ENCODE data around the gene TMED1.
"Not testable (repeated sequence)": the region's sequence is repeated elsewhere in the genome, so short reads cannot be mapped to it uniquely, and the experiment has no call there.

TMED1 gene, protein sequence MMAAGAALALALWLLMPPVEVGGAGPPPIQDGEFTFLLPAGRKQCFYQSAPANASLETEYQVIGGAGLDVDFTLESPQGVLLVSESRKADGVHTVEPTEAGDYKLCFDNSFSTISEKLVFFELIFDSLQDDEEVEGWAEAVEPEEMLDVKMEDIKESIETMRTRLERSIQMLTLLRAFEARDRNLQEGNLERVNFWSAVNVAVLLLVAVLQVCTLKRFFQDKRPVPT

DNA sequence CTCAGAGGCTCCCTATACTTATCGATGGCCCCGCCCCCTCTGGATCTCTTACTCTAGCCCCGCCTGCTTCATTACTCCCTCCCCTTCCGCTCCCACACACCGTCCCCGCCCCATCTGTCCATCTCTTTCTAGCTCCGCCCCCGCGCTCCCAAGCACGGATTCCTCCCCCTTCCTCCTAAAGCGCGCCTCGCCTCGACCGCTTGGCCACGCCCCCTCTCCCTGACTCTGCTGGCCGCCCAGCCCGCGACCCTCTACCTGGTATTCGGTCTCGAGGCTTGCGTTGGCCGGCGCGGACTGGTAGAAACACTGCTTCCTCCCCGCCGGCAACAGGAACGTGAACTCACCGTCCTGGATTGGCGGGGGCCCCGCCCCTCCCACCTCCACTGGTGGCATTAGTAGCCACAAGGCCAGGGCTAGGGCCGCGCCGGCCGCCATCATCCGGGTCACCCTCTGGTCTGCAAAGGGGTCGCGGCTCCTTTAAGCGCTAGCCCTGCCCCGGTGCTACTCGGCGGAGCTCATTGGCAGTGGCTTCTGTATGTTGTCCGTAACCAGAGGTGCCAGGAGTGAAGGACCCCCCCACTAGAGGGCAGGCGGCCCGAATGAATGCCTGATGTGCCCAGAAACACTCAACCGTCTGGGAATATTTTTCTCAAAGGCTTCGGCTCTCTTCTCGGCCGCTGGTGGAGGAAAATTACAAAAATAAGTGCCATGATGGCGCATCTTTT lies at the start of gene TMED1:
TSS of gene TMED1 (minus strand) at position 459 of the 725 bp plus-strand sequence. CDS start at position 438, 21 bp downstream.
- ATAC-seq (peak; percentile 91), DNase-seq (peak; percentile 99)

DNA sequence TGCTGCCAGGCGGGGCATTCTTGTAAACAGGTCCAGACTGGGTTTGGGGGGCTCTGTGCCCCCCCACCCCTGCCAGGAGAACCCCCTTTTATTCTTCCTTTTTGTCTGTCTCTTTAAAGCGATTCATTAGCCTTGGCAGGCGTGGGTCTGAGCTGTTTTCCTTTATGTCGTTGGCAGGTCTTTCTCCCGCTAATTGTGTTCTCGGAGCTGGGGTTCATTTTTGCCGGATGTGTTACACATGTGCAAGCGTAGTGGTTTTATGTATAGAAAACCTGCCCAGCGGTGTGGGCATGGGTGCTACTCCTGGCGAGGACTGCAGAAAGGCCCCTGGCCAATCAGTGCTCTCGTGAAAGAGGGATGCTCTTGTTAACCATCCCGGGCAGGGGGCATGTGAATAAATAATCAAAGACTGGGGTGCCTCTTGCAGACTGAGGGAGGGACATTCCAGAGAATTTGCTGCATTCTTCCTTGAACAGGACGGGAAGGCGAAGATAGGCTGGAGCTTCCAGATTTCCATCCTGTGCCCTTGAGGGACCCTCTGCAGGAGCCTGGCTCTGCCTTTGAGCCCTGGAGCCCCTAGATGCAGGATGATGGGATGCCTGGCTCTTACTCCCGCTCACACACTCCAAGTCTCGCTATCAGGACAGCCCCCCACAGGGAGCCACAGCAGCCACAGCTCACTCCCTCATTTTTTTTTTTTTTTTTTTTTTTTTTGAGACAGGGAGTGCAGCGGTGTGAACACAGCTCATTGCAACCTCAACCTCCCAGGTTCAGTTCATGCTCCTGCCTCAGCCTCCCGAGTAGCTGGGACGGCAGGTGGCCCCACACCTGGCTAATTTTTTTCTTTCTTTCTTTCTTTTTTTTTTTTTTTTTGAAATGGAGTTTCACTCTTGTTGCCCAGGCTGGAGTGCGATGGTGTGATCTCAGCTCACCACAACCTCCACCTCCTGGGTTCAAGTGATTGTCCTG lies 49.5 kb upstream of the TMED1 start:
- no peak for DNase-seq

DNA sequence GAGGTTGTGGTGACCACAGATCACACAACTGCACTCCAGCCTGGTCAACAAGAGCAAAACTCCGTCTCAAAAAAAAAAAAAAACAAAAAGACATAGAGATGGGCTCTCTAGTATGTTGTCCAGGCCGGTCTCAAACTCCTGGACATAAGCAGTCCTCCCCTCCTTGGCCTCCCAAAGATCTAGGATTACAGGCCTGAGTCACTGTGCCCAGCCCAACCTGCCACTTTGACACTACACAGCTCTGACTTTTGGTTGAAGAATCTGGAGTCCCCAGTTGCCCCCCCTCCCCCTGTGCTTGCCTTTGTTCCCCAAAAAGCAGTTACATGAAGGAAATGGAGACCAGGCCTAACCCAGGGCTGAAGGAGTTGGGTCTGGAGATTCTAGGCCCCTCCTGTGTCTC lies 48.3 kb upstream of the TMED1 start:
- ATAC-seq, result no peak
- no peak for DNase-seq

More for the DNA sequence above, 49.5 kb upstream of the TMED1 start:
- ATAC-seq, result no peak

DNA sequence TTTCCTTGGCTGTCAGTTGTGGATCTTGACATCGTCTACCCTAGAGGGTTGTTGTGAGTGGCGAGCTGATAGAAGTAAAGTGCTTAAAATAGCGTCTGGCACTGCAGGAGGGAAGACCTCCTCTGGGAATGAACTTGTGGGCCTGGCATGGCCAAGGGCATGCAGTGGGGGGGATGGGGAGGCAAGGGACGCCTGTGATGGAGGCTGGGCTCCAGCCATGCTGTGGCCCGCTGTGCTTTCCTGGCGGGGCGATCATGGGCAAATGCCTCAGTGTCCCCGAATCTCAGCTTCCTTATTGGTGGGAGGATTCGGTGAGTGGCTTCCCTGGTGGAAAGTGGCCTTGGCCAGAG lies 46.1 kb upstream of the TMED1 start:
- no peak for DNase-seq
- no peak for ATAC-seq

GRCh38 chr19:10881403-10882107 lies 45.5 kb upstream of the TMED1 start:
- no peak for ATAC-seq
- DNase-seq, result no peak

DNA sequence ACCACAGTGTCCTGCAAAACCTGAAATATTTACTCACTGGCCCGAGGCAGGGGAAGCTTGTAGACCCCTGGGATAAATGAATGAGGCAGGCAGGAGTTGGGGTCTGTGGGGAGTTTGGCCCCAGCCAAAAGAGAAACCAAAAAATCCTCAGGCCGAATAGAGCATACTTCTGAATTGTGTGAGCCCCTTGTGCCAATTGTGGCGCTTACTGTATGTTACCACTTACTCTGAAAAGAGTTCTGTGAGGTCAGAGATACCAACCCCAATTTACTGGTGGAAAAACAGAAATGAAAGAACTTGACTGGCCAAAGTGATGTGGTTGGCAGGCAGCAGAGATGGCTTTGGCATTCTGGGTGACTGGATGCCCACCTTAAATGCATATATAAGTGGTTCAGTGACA lies 42.2 kb upstream of the TMED1 start:
- DNase-seq (no peak), ATAC-seq (no peak)

DNA sequence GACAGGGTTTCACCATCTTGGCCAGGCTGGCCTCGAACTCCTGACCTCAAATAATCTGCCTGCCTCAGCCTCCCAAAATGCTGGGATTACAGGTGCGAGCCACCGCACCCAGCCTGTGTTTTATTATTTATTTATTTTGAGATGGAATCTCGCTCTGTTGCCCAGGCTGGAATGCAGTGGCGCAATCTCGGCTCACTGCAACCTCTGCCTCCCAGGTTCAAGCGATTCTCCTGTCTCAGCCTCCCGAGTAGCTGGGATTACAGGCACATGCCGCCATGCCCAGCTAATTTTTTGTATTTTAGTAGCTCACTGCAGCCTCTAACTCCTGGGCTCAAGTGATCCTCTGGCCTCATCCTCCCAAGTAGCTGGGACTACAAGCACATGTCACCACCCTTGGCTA lies 41.6 kb upstream of the TMED1 start:
- not testable (repeated sequence) for ATAC-seq, DNase-seq

- ATAC-seq (peak; percentile 38), DNase-seq (no peak)
These were observed 40.6 kb upstream of the TMED1 start for GRCh38 chr19:10876459-10877240.

DNA sequence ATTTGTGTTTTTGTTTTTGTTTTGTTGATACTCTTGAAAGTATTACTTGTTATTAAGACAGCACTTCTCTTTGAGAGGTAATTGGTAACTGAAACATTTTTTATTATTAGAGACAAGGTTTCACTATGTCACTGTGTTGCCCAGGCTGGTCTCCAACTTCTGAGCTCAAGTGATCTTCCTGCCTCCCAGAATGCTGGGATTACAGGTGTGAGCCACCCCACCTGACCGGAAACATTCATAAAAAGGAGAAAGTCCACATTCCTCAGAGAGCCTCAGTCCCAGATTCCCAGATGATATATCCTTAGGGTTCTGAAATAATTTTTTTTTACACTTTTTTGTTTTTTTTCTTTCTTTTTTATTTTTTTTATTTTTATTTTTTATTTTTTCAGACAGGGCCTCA lies 38.0 kb upstream of the TMED1 start:
- DNase-seq, result no peak
- ATAC-seq, result no peak

GRCh38 chr19:10872546-10873107 lies 36.6 kb upstream of the TMED1 start:
- ATAC-seq, result no peak

GRCh38 chr19:10871711-10872545 lies 35.9 kb upstream of the TMED1 start:
- DNase-seq (peak; percentile 51), ATAC-seq (no peak)

More at GRCh38 chr19:10872546-10873107, 36.6 kb upstream of the TMED1 start:
- DNase-seq, result no peak

DNA sequence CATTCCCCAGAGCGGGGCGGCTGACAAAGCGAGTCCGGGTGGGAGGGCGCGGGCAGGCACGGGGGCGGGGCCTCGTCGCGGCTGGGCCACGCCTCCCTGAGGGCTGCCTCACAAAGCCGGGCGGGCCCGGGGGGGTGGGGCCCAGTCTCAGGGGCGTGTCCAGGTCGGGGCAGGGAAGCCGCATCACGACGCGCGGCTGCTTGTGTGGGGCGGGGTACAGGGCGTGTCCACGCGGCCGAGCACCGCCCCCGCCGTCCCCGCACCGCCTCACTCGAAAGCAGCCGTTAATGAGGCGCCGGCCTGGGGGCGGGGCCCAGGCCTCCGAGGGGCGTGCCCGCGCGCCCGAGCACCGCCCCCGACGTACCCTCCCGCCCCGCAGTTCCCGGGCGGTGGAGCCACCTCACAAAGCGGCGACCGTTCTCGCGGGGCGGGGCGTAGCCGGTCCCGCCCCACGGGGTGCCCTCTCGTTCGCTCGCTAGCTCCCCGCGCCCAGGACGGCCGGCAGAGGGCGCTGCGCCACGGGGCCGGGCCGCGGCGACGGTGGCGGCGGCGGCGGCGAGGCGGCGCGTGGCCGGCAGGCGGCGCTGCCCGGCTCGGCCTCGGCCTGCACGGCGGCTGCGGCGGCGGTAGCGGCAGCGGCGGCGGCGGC lies 35.1 kb upstream of the TMED1 start, which contains the start of gene CARM1:
TSS of gene CARM1 (plus strand) at position 599 of the 649 bp plus-strand sequence. CDS start 150 bp downstream, outside the sequence.
- ATAC-seq (peak; percentile 90), DNase-seq (peak; percentile 99)

DNA sequence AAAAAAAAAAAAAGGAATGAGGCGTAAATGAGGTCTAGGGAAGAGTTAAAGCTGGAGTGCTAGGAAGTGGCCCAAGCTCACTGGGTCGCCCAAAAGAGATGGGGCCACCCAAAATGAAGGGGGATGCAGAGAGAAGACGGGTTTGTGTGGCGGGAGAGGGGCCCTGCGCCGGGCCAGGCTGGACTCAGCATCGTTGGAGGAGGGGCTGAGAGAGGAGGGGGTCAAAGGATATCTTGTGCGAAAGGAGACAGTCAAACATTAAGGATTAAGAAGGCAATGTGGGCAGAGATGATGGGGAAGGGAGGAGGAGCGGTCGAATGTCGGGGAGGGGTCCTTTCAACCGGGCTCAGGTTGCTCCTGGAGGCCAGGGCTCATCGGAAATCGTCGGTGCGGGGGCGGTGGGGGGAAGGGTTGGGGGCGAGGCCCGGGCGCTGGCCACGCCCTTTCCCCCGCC lies 34.5 kb upstream of the TMED1 start:
- ATAC-seq, result no peak
- DNase-seq, result no peak

GRCh38 chr19:10869872-10870311 lies 33.9 kb upstream of the TMED1 start:
- DNase-seq, ATAC-seq: not testable (repeated sequence)

GRCh38 chr19:10868872-10869547 lies 33.0 kb upstream of the TMED1 start:
- ATAC-seq (no peak), DNase-seq (no peak)

DNA sequence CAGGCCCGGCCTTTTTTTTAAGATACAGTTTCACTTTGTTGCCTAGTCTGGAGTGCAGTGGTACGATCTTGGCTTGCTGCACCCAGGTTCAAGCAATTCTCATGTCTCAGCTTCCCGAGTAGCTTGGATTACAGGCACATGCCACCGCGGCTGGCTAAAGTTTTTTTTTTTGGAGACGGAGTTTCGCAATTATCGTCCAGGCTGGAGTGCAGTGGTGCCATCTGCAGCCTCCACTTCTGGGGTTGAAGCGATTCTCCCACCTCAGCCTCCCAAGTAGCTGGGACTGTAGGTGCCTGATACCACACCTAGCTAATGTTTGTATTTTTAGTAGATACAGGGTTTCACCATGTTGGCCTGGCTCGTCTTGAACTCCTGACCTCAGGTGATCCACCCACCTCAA lies 30.5 kb upstream of the TMED1 start:
- DNase-seq (no peak), ATAC-seq (no peak)

DNA sequence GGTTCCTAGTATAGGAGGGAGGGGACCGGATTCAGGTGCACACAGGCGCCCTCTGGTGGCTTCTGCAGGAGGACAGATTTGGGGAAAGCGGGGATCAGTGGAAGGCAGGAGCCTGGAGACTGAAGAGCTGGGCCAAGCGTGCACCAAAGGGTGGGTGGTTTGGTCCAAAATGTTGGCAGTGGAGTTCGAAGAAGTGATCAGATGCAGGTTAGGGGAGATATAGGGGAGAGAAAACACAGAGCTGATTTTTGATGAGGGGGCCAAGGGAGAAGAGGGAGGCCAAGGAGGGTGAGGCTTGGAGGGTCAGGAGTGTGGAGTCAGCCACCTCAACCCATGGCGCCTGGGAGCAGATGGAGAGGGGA lies 28.5 kb upstream of the TMED1 start:
- DNase-seq (peak; percentile 89), ATAC-seq (peak; percentile 88)

DNA sequence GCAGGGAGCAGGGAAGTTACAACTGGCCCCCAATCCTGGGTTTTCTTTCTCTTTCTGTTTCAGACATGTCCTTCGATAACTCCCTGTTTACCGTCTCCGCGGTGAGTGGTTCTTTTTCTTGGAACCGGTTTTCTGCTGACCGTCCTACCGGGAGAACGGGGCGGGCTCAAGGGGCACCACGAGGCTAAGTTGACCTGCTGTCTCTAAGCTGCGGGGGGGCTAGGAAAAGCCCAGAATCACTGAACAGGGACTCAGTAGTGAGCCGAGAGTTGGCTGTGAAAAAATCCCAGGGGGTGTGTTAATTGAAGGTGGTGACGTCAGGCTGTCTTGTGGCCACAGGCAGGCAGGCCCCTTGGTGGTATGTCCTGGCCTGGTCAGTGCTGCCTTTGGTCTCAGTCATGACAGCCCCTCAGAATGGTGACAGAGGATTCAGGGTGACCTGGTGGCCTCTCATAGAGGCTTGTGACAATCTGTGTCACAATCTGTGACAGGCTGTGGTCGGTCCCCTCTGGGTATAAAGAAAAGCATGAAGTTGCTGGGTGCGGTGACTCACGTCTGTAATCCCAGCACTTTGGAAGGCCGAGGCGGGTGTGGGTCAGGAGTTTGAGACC lies 27.2 kb upstream of the TMED1 start:
- no peak for DNase-seq

More for the DNA sequence above, 27.2 kb upstream of the TMED1 start:
- no peak for ATAC-seq
